ENCODE measurements around the gene GIMAP7. TPM values are rescaled to one million over a fixed set of nuclear protein-coding genes. Genes with fewer than 3 reads are reported as not detected.

The GIMAP7 gene
- total RNA-seq, 1 experiment from 2014 or later: 0.25 TPM

Other genes starting within 250 kb of the GIMAP7 start
- gene LRRC61, start 191.5 kb upstream of the GIMAP7 start, total RNA-seq (2021; ENCODE audit: unreplicated experiment): 12.0 TPM
- 2.0 TPM for gene ACTR3C, start 191.3 kb upstream of the GIMAP7 start, total RNA-seq (2021; ENCODE audit: unreplicated experiment)
- gene RARRES2, start 173.2 kb upstream of the GIMAP7 start, total RNA-seq (2021; ENCODE audit: unreplicated experiment): 2.1 TPM
- 106 TPM for gene REPIN1, start 146.1 kb upstream of the GIMAP7 start, total RNA-seq (2021; ENCODE audit: unreplicated experiment)
- 4.5 TPM for gene ZNF775, start 135.5 kb upstream of the GIMAP7 start, total RNA-seq (2021; ENCODE audit: unreplicated experiment)
- gene GIMAP8, start 64.2 kb upstream of the GIMAP7 start, total RNA-seq (2021; ENCODE audit: unreplicated experiment): 0.15 TPM
- gene GIMAP4, start 52.5 kb downstream of the GIMAP7 start, total RNA-seq (2021; ENCODE audit: unreplicated experiment): 0.49 TPM
- gene GIMAP6, start 117.5 kb downstream of the GIMAP7 start, total RNA-seq (2021; ENCODE audit: unreplicated experiment): 0.12 TPM
- not detected for gene GIMAP2, start 170.8 kb downstream of the GIMAP7 start, total RNA-seq (2021; ENCODE audit: unreplicated experiment)
- 0.10 TPM for gene GIMAP1, start 201.7 kb downstream of the GIMAP7 start, total RNA-seq (2021; ENCODE audit: unreplicated experiment)
- gene GIMAP5, start 222.5 kb downstream of the GIMAP7 start, total RNA-seq (2021; ENCODE audit: unreplicated experiment): 0.57 TPM